ENCODE data around the gene TSPAN33. TPM values are rescaled to one million over a fixed set of nuclear protein-coding genes. Genes with fewer than 3 reads are reported as not detected.
"Not testable (repeated sequence)": the region's sequence is repeated elsewhere in the genome, so short reads cannot be mapped to it uniquely, and the experiment has no call there.

Gene TSPAN33
- total RNA-seq, 1 donor from 2014 or later: 29.7 TPM

DNA sequence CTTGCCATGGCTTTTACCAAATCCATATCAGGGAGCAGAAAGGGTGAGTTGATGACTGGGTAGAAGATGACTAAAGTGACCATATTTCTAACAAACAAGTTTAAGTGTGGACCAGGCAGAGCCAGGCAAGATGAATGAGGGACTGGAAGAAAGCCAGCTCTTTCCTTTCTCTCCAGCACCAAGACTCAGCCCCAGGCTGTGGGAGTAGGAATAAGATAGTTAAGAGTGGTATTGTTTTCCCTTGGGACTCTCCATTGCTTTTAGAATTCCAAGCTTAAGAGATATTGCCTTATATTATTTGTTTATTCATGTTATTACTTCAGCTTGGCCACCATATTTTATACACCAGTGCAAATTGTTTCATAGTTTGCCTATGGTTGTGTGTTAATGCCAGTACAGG, 28.8 kb upstream of the TSPAN33 start:
- H3K9ac ChIP-seq (ENCODE audit: low read depth in 1 of 3, low read length in 3 of 3): no peak overlapping the region
- H3K4me3 ChIP-seq (ENCODE audit: low read length in 3 of 3): no peak overlapping the region
- H3K27ac ChIP-seq (ENCODE audit: low read depth, low read length): no peak overlapping the region
- no peaks in the 10 kb centered on the region for H3K4me1 ChIP-seq (ENCODE audit: control insufficient read depth in 3 of 3, insufficient read depth in 3 of 3, low read length in 3 of 3)
- H3K9me3 ChIP-seq (ENCODE audit: control insufficient read depth in 3 of 3, low read length in 3 of 3): peaks cover 0 to 3% (median 0%) of the 10 kb centered on the region in 3 donors
- H3K27me3 ChIP-seq (ENCODE audit: control insufficient read depth in 3 of 3, insufficient read depth in 3 of 3, low read length in 3 of 3): no peaks in the 10 kb centered on the region
- H3K36me3 ChIP-seq (ENCODE audit: control insufficient read depth in 3 of 3, insufficient read depth in 3 of 3, low read length in 3 of 3): no peaks in the 10 kb centered on the region

DNA sequence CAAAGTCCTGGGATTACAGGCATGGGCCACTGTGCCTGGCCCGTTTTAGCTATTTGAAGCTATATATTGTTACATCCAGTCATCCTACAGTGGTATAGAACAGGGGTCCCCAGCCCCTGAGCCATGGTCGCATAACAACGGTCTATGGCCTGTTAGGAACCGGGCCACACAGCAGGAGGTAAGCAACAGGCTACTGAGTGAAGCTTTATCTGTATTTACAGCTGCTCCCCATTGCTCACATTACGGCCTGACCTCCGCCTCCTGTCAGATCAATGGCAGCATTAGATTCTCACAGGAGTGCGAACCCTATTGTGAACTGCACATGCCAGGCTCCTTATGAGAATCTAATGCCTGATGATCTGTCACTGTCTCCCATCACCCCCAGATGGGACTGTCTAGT, 26.3 kb upstream of the TSPAN33 start:
- Histone ChIP-seq H3K27ac (ENCODE audit: low read depth, low read length) (no peak overlapping the region), H3K9ac (ENCODE audit: low read depth in 1 of 3, low read length in 3 of 3) (no peak overlapping the region), H3K9me3 (ENCODE audit: control insufficient read depth in 3 of 3, low read length in 3 of 3) (peaks cover 0 to 3% (median 0%) of the 10 kb centered on the region in 3 donors), H3K4me1 (ENCODE audit: control insufficient read depth in 3 of 3, insufficient read depth in 3 of 3, low read length in 3 of 3) (peaks cover 0 to 4% (median 0%) of the 10 kb centered on the region in 3 donors), H3K36me3 (ENCODE audit: control insufficient read depth in 3 of 3, insufficient read depth in 3 of 3, low read length in 3 of 3) (no peaks in the 10 kb centered on the region), H3K27me3 (ENCODE audit: control insufficient read depth in 3 of 3, insufficient read depth in 3 of 3, low read length in 3 of 3) (no peaks in the 10 kb centered on the region), H3K4me3 (ENCODE audit: low read length in 3 of 3) (no peak overlapping the region)

DNA sequence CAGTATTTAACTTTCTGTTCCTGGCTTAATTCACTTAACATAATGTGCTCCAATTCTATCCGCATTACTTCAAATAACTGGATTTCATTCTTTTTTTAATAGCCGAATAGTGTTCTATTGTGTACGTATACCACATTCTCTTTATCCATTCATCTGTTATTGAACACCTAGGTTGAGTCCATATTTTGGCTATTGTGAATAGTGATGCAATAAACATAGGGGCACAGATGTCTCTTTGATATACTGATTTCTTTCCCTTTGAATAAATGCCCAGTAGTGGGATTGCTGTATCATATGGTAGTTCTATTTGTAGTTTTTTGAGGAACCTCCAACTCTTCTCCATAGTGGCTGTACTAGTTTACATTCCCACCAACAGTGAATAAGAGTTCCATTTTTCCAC, 25.5 kb upstream of the TSPAN33 start:
- H3K36me3 ChIP-seq (ENCODE audit: control insufficient read depth in 3 of 3, insufficient read depth in 3 of 3, low read length in 3 of 3): no peaks in the 10 kb centered on the region
- peaks cover 0 to 3% (median 0%) of the 10 kb centered on the region in 3 donors for H3K9me3 ChIP-seq (ENCODE audit: control insufficient read depth in 3 of 3, low read length in 3 of 3)
- no peaks in the 10 kb centered on the region for H3K27me3 ChIP-seq (ENCODE audit: control insufficient read depth in 3 of 3, insufficient read depth in 3 of 3, low read length in 3 of 3)
- no peak overlapping the region for H3K9ac ChIP-seq (ENCODE audit: low read depth in 1 of 3, low read length in 3 of 3)
- H3K4me3 ChIP-seq (ENCODE audit: low read length in 3 of 3): no peak overlapping the region
- H3K27ac ChIP-seq (ENCODE audit: low read depth, low read length): no peak overlapping the region
- peaks cover 0 to 4% (median 0%) of the 10 kb centered on the region in 3 donors for H3K4me1 ChIP-seq (ENCODE audit: control insufficient read depth in 3 of 3, insufficient read depth in 3 of 3, low read length in 3 of 3)

DNA sequence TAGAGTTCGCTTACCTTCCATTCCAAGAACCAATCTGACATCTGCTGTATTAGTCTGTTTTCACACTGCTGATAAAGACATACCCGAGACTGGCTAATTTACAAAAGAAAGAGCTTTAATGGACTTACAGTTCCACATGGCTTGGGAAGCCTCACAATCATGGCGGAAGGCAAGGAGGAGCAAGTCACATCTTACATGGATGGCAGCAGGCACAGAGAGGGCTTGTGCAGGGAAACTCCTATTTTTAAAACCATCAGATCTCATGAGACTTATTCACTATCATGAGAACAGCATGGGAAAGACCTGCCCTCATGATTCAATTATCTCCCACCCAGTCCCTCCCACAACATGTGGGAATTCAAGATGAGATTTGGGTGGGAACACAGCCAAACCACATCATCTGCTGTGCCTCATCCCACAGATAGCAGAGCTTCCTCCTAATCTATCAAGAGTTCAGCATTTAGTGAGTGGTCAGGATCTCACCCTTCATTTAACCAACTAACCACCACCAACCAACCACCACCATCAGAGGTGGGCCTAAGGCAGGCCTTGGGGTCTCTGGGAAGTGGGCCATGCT, 22.9 kb upstream of the TSPAN33 start:
- not testable (repeated sequence) for H3K4me3 ChIP-seq (ENCODE audit: low read length in 3 of 3); H3K36me3 ChIP-seq (ENCODE audit: control insufficient read depth in 3 of 3, insufficient read depth in 3 of 3, low read length in 3 of 3); H3K9me3 ChIP-seq (ENCODE audit: control insufficient read depth in 3 of 3, low read length in 3 of 3); H3K4me1 ChIP-seq (ENCODE audit: control insufficient read depth in 3 of 3, insufficient read depth in 3 of 3, low read length in 3 of 3); H3K9ac ChIP-seq (ENCODE audit: low read depth in 1 of 3, low read length in 3 of 3); H3K27me3 ChIP-seq (ENCODE audit: control insufficient read depth in 3 of 3, insufficient read depth in 3 of 3, low read length in 3 of 3); H3K27ac ChIP-seq (ENCODE audit: low read depth, low read length)

DNA sequence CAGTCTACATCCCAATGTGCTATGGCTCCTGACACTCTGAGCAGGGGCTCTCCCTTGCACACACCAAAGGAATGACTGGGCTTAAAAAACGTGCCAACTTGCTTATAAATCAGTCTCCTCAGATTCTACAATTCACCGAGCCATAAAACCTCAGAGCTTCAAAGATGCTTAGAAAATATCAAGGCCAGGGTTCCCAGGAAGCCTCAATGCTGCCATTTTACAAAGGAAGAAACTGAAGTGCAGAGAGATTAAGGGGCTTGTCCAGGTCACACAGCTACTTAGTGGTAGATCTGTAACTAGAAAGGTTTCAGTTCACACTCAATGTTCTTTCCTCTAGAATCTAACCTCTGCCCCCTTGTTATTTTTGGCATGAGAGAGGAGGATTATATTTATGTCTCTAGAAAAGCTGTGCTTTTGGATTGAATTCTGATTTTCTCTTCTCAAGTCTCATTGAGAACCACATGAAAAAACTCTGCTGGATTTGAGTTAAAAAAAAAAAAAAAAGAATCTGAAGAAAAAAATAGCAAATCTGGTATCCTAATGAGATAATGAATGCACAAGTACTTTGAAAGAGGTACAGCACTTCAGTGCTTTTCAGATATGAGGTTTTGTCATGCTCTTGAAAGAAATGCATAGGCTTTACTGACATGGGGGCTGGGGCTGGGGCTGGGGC, 22.3 kb upstream of the TSPAN33 start:
- no peak overlapping the region for H3K27ac ChIP-seq (ENCODE audit: low read depth, low read length)
- H3K27me3 ChIP-seq (ENCODE audit: control insufficient read depth in 3 of 3, insufficient read depth in 3 of 3, low read length in 3 of 3): peaks cover 4 to 6% (median 4%) of the 10 kb centered on the region in 3 donors
- H3K9ac ChIP-seq (ENCODE audit: low read depth in 1 of 3, low read length in 3 of 3): no peak overlapping the region
- no peaks in the 10 kb centered on the region for H3K9me3 ChIP-seq (ENCODE audit: control insufficient read depth in 3 of 3, low read length in 3 of 3)
- H3K4me3 ChIP-seq (ENCODE audit: low read length in 3 of 3): no peak overlapping the region
- peaks cover 0 to 4% (median 0%) of the 10 kb centered on the region in 3 donors for H3K4me1 ChIP-seq (ENCODE audit: control insufficient read depth in 3 of 3, insufficient read depth in 3 of 3, low read length in 3 of 3)
- no peaks in the 10 kb centered on the region for H3K36me3 ChIP-seq (ENCODE audit: control insufficient read depth in 3 of 3, insufficient read depth in 3 of 3, low read length in 3 of 3)

DNA sequence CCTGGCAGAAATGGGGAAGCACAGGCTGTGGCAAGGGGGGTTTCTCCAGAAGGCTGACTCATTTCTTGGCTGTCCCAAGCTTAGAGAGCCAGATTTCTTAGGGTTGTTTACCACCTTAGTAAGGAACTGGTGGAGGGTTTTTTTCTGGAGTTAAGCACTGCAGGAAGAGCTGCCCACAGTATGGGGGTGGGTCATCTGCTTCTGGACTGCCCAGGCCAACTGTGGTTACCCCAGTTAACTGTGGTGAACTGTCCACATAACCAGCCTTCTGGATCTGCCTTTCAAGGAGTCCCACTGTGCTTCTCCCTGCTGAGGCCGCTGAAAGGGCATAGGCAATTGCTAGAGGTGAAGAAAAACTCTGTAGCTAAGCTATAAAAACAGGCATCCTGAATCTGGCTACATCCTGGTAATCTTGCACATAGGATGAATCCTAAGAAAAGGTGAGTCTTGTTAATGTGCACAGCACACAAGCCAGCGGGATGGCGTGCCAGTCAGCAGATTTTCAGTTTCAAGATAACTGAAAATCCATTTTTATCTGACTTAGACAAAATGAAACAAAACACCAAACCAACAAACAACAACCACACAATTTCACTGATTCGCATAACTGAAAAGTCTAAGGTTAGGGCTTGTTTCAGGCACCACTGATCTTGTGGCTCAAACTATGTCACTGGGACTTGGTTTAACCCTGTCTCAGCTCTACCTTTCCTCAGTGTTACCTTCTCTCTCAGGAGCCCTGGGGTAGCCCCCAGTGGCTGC, 21.6 kb upstream of the TSPAN33 start:
- Histone ChIP-seq H3K36me3 (ENCODE audit: control insufficient read depth in 3 of 3, insufficient read depth in 3 of 3, low read length in 3 of 3) (no peaks in the 10 kb centered on the region), H3K9me3 (ENCODE audit: control insufficient read depth in 3 of 3, low read length in 3 of 3) (no peaks in the 10 kb centered on the region), H3K27me3 (ENCODE audit: control insufficient read depth in 3 of 3, insufficient read depth in 3 of 3, low read length in 3 of 3) (peaks cover 4 to 6% (median 4%) of the 10 kb centered on the region in 3 donors), H3K9ac (ENCODE audit: low read depth in 1 of 3, low read length in 3 of 3) (no peak overlapping the region), H3K27ac (ENCODE audit: low read depth, low read length) (no peak overlapping the region), H3K4me3 (ENCODE audit: low read length in 3 of 3) (no peak overlapping the region), H3K4me1 (ENCODE audit: control insufficient read depth in 3 of 3, insufficient read depth in 3 of 3, low read length in 3 of 3) (peaks cover 0 to 4% (median 0%) of the 10 kb centered on the region in 3 donors)

DNA sequence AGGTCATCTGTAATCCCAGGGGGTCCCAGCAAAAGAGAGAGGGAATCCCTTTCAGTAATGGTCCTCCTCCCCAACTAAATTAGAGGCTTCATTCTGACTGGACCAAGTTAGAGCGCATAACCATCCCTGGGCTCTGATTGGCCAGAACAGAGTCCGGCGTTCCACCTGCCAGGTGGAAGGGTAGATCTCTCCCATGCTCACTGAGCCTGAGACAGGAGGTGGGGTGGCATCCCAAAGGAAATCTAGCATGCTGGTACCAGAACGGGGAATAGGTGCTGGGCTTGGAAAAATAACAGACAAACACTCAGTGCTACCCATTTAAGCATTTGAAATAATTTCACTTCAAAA, 21.0 kb upstream of the TSPAN33 start:
- H3K4me1 ChIP-seq (ENCODE audit: control insufficient read depth in 3 of 3, insufficient read depth in 3 of 3, low read length in 3 of 3): peaks cover 0 to 4% (median 0%) of the 10 kb centered on the region in 3 donors
- no peaks in the 10 kb centered on the region for H3K36me3 ChIP-seq (ENCODE audit: control insufficient read depth in 3 of 3, insufficient read depth in 3 of 3, low read length in 3 of 3)
- H3K9me3 ChIP-seq (ENCODE audit: control insufficient read depth in 3 of 3, low read length in 3 of 3): no peaks in the 10 kb centered on the region
- peaks cover 4 to 6% (median 4%) of the 10 kb centered on the region in 3 donors for H3K27me3 ChIP-seq (ENCODE audit: control insufficient read depth in 3 of 3, insufficient read depth in 3 of 3, low read length in 3 of 3)
- no peak overlapping the region for H3K27ac ChIP-seq (ENCODE audit: low read depth, low read length)
- H3K9ac ChIP-seq (ENCODE audit: low read depth in 1 of 3, low read length in 3 of 3): no peak overlapping the region
- no peak overlapping the region for H3K4me3 ChIP-seq (ENCODE audit: low read length in 3 of 3)

DNA sequence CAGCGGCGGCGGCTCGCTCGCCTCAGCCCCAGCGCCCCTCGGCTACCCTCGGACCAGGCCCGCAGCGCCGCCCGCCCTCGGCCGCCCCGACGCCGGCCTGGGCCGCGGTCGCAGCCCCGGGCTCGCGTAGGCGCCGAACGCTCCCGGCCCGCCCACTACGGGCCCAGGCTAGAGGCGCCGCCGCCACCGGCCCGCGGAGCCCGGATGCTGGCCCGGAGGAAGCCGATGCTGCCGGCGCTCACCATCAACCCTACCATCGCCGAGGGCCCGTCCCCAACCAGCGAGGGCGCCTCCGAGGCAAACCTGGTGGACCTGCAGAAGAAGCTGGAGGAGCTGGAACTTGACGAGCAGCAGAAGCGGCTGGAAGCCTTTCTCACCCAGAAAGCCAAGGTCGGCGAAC, 18.2 kb upstream of the TSPAN33 start:
- H3K4me3 ChIP-seq (ENCODE audit: low read length in 3 of 3): no peak overlapping the region
- H3K9me3 ChIP-seq (ENCODE audit: control insufficient read depth in 3 of 3, low read length in 3 of 3): no peaks in the 10 kb centered on the region
- no peaks in the 10 kb centered on the region for H3K36me3 ChIP-seq (ENCODE audit: control insufficient read depth in 3 of 3, insufficient read depth in 3 of 3, low read length in 3 of 3)
- H3K27ac ChIP-seq (ENCODE audit: low read depth, low read length): no peak overlapping the region
- H3K9ac ChIP-seq (ENCODE audit: low read depth in 1 of 3, low read length in 3 of 3): no peak overlapping the region
- peaks cover 4 to 6% (median 4%) of the 10 kb centered on the region in 3 donors for H3K27me3 ChIP-seq (ENCODE audit: control insufficient read depth in 3 of 3, insufficient read depth in 3 of 3, low read length in 3 of 3)
- H3K4me1 ChIP-seq (ENCODE audit: control insufficient read depth in 3 of 3, insufficient read depth in 3 of 3, low read length in 3 of 3): peaks cover 0 to 4% (median 0%) of the 10 kb centered on the region in 3 donors

DNA sequence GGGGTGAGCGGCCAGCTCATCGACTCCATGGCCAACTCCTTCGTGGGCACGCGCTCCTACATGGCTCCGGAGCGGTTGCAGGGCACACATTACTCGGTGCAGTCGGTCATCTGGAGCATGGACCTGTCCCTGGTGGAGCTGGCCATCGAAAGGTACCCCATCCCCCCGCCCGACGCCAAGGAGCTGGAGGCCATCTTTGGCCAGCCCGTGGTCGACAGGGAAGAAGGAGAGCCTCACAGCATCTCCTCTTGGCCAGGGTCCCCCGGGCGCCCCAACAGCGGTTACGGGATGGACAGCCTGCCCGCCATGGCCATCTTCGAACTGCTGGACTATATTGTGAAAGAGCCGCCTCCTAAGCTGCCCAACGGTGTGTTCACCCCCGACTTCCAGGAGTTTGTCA, 17.4 kb upstream of the TSPAN33 start:
- Histone ChIP-seq H3K27me3 (ENCODE audit: control insufficient read depth in 3 of 3, insufficient read depth in 3 of 3, low read length in 3 of 3) (peaks cover 4 to 6% (median 4%) of the 10 kb centered on the region in 3 donors), H3K4me1 (ENCODE audit: control insufficient read depth in 3 of 3, insufficient read depth in 3 of 3, low read length in 3 of 3) (peaks cover 0 to 4% (median 0%) of the 10 kb centered on the region in 3 donors), H3K4me3 (ENCODE audit: low read length in 3 of 3) (no peak overlapping the region), H3K9me3 (ENCODE audit: control insufficient read depth in 3 of 3, low read length in 3 of 3) (no peaks in the 10 kb centered on the region), H3K27ac (ENCODE audit: low read depth, low read length) (no peak overlapping the region), H3K36me3 (ENCODE audit: control insufficient read depth in 3 of 3, insufficient read depth in 3 of 3, low read length in 3 of 3) (no peaks in the 10 kb centered on the region), H3K9ac (ENCODE audit: low read depth in 1 of 3, low read length in 3 of 3) (no peak overlapping the region)

DNA sequence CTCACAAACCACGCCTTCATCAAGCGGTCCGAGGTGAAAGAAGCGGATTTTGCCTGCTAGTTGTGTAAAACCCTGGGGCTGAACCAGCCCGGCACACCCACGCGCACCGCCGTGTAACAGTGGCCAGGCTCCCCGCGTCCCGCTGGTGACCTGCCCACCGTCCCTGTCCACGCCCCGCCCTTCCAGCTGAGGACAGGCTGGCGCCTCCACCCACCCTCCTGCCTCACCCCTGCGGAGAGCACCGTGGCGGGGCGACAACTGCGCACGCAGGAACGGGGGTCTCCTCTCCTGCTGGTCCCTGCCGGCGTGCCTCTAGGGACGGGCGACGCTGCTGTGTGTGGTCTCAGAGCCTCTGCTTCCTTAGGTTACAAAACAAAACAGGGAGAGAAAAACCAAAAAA, 16.9 kb upstream of the TSPAN33 start:
- Histone ChIP-seq H3K27me3 (ENCODE audit: control insufficient read depth in 3 of 3, insufficient read depth in 3 of 3, low read length in 3 of 3) (peaks cover 4 to 6% (median 4%) of the 10 kb centered on the region in 3 donors), H3K4me1 (ENCODE audit: control insufficient read depth in 3 of 3, insufficient read depth in 3 of 3, low read length in 3 of 3) (peaks cover 0 to 4% (median 0%) of the 10 kb centered on the region in 3 donors), H3K36me3 (ENCODE audit: control insufficient read depth in 3 of 3, insufficient read depth in 3 of 3, low read length in 3 of 3) (no peaks in the 10 kb centered on the region), H3K9ac (ENCODE audit: low read depth in 1 of 3, low read length in 3 of 3) (no peak overlapping the region), H3K9me3 (ENCODE audit: control insufficient read depth in 3 of 3, low read length in 3 of 3) (no peaks in the 10 kb centered on the region), H3K27ac (ENCODE audit: low read depth, low read length) (no peak overlapping the region), H3K4me3 (ENCODE audit: low read length in 3 of 3) (no peak overlapping the region)

Data from skeletal muscle tissue (tissue), 4 donors.